Keratinocyte (primary cell): ENCODE data around the gene CORO7.

Source experiments
- CTCF ChIP-seq, 3 experiments: IDR thresholded peaks in 1 of 3; conservative IDR thresholded peaks in 1 of 3; optimal IDR thresholded peaks in 1 of 3; 2 replicates in 2 of 3; 3 replicates in 1 of 3; pipeline versions ENCODE3 to v1.5.1; 2011; ENCODE audit warnings: low read length in 3 of 3, mild to moderate bottlenecking in 3 of 3, moderate library complexity in 2 of 3, control low read depth in 1 of 3, inconsistent platforms in 1 of 3; ENCODE audit not compliant: insufficient read depth in 2 of 3; ENCODE audit errors: extremely low read depth in 1 of 3
- EZH2 ChIP-seq: IDR thresholded peaks from one replicate; pipeline ENCODE4 v1.6.1; 2012; ENCODE audit warnings: inconsistent platforms, mild to moderate bottlenecking, low read length, moderate library complexity

- TF ChIP-seq EZH2, result no peak
- TF ChIP-seq CTCF (optimal IDR thresholded peaks at IDR 0.05 in 1 of 3, IDR thresholded peaks at IDR 0.05 in 1 of 3, conservative IDR thresholded peaks at IDR 0.05 in 1 of 3; ENCODE audit: extremely low read depth in 1 of 3, insufficient read depth in 2 of 3, low read length in 3 of 3), result no peak
Measured at GRCh38 chr16:4455081-4455480, 38.7 kb upstream of the CORO7 start.
